Effector memory CD4-positive, alpha-beta T cell (primary cell): ENCODE measurements around the gene SMC2.

Source experiments
- DNase-seq, 3 donors: peaks; one replicate each; pipeline ENCODE4 v3.0.0-alpha.2; 2020
- H3K27ac ChIP-seq: 2 replicates; pipeline ENCODE4 v1.7.0; 2013; ENCODE audit warnings: mild to moderate bottlenecking, low read length, moderate library complexity; ENCODE audit not compliant: insufficient read depth, poor library complexity, severe bottlenecking
- H3K27me3 ChIP-seq: replicated peaks from 2 replicates; pipeline ENCODE4 v1.7.0; 2013; ENCODE audit warnings: mild to moderate bottlenecking, low read length; ENCODE audit not compliant: insufficient read depth, control insufficient read depth, poor library complexity, severe bottlenecking
- H3K36me3 ChIP-seq: 2 replicates; pipeline ENCODE4 v1.7.0; 2013; ENCODE audit warnings: mild to moderate bottlenecking, low read length, moderate library complexity; ENCODE audit not compliant: control insufficient read depth, insufficient read depth
- H3K4me1 ChIP-seq: 2 replicates; pipeline ENCODE4 v1.7.0; 2013; ENCODE audit warnings: low read length, mild to moderate bottlenecking; ENCODE audit not compliant: control insufficient read depth, insufficient read depth, poor library complexity, severe bottlenecking
- H3K4me3 ChIP-seq: 2 replicates; pipeline ENCODE4 v1.7.0; 2013; ENCODE audit warnings: low read length, low read depth, mild to moderate bottlenecking; ENCODE audit not compliant: insufficient read depth, poor library complexity, severe bottlenecking
- H3K9me3 ChIP-seq: 2 replicates; pipeline ENCODE4 v1.7.0; 2013; ENCODE audit warnings: mild to moderate bottlenecking, low read length, moderate library complexity; ENCODE audit not compliant: control insufficient read depth
- total RNA-seq, 3 donors: gene quantifications; one replicate each; lab custom pipeline; 2026; lab: John Stamatoyannopoulos, UW

The SMC2 gene
- total RNA-seq, result 12.9 to 18.6 (median 13.8) reads per million in 3 donors

- H3K4me1 ChIP-seq, result peaks cover 6% of the 10 kb centered on the region
- H3K27ac ChIP-seq, result peak within 1 kb of the TSS; percentile 92
- H3K27me3 ChIP-seq, result no peaks in the 10 kb centered on the region
- peak within 1 kb of the TSS; percentile 79 for H3K4me3 ChIP-seq
- H3K9me3 ChIP-seq, result no peaks in the 10 kb centered on the region
- no peaks in the 10 kb centered on the region for H3K36me3 ChIP-seq
- peak; percentile 75 to 87 (median 84) for DNase-seq
Observed at GRCh38 chr9:104093647-104094533, at the start of gene SMC2. TSS of gene SMC2 (plus strand) at chr9:104094309. CDS start at chr9:104095385, 1,076 bp downstream.

GRCh38 chr9:104068546-104068945 is 25.6 kb upstream of the SMC2 start:
- no peaks in the 10 kb centered on the region for H3K4me1 ChIP-seq
- H3K4me3 ChIP-seq, result no peak overlapping the region
- no peak overlapping the region for H3K27ac ChIP-seq
- no peaks in the 10 kb centered on the region for H3K36me3 ChIP-seq
- no peaks in the 10 kb centered on the region for H3K9me3 ChIP-seq
- no peaks in the 10 kb centered on the region for H3K27me3 ChIP-seq
- DNase-seq, result no peak

- H3K27me3 ChIP-seq, result no peaks in the 10 kb centered on the region
- DNase-seq, result no peak
Observed at GRCh38 chr9:104069288-104069687, 24.8 kb upstream of the SMC2 start.

GRCh38 chr9:104071589-104071988 is 22.5 kb upstream of the SMC2 start:
- Histone ChIP-seq H3K4me1 (no peaks in the 10 kb centered on the region), H3K36me3 (no peaks in the 10 kb centered on the region), H3K9me3 (no peaks in the 10 kb centered on the region), H3K27ac (no peak overlapping the region), H3K27me3 (peaks cover 7% of the 10 kb centered on the region), H3K4me3 (no peak overlapping the region)
- no peak for DNase-seq

More at GRCh38 chr9:104069288-104069687, 24.8 kb upstream of the SMC2 start:
- no peak overlapping the region for H3K4me3 ChIP-seq
- no peaks in the 10 kb centered on the region for H3K36me3 ChIP-seq
- no peak overlapping the region for H3K27ac ChIP-seq
- no peaks in the 10 kb centered on the region for H3K4me1 ChIP-seq
- H3K9me3 ChIP-seq, result no peaks in the 10 kb centered on the region

GRCh38 chr9:104073098-104073769 is 20.9 kb upstream of the SMC2 start:
- no peaks in the 10 kb centered on the region for H3K4me1 ChIP-seq
- peaks cover 7% of the 10 kb centered on the region for H3K27me3 ChIP-seq
- no peak overlapping the region for H3K4me3 ChIP-seq
- H3K9me3 ChIP-seq, result no peaks in the 10 kb centered on the region
- no peak for DNase-seq
- H3K36me3 ChIP-seq, result no peaks in the 10 kb centered on the region
- no peak overlapping the region for H3K27ac ChIP-seq

GRCh38 chr9:104073770-104074133 is 20.4 kb upstream of the SMC2 start:
- H3K9me3 ChIP-seq, result no peaks in the 10 kb centered on the region
- H3K36me3 ChIP-seq, result no peaks in the 10 kb centered on the region
- H3K27ac ChIP-seq, result no peak overlapping the region
- H3K27me3 ChIP-seq, result peaks cover 7% of the 10 kb centered on the region
- DNase-seq, result no peak
- H3K4me3 ChIP-seq, result no peak overlapping the region
- H3K4me1 ChIP-seq, result no peaks in the 10 kb centered on the region

GRCh38 chr9:104074876-104075275 is 19.2 kb upstream of the SMC2 start:
- Histone ChIP-seq H3K27ac (no peak overlapping the region), H3K4me1 (no peaks in the 10 kb centered on the region), H3K27me3 (peaks cover 7% of the 10 kb centered on the region), H3K9me3 (no peaks in the 10 kb centered on the region), H3K4me3 (no peak overlapping the region), H3K36me3 (no peaks in the 10 kb centered on the region)
- no peak for DNase-seq

- Histone ChIP-seq H3K4me3 (no peak overlapping the region), H3K27me3 (peaks cover 7% of the 10 kb centered on the region), H3K9me3 (no peaks in the 10 kb centered on the region), H3K4me1 (no peaks in the 10 kb centered on the region), H3K27ac (no peak overlapping the region), H3K36me3 (no peaks in the 10 kb centered on the region)
- DNase-seq, result no peak
Observed at GRCh38 chr9:104075801-104076753, 18.0 kb upstream of the SMC2 start.

- no peak for DNase-seq
- Histone ChIP-seq H3K36me3 (no peaks in the 10 kb centered on the region), H3K4me3 (no peak overlapping the region), H3K9me3 (no peaks in the 10 kb centered on the region), H3K4me1 (no peaks in the 10 kb centered on the region), H3K27me3 (peaks cover 7% of the 10 kb centered on the region), H3K27ac (no peak overlapping the region)
Observed at GRCh38 chr9:104078596-104078995, 15.5 kb upstream of the SMC2 start.
